Dermis blood vessel endothelial cell (primary cell): Measurements from ENCODE around the gene FAM184A. TPM values are rescaled to one million over a fixed set of nuclear protein-coding genes. Genes with fewer than 3 reads are reported as not detected.
"Not testable (repeated sequence)": the region's sequence is repeated elsewhere in the genome, so short reads cannot be mapped to it uniquely, and the experiment has no call there.

Experiments
- DNase-seq: peaks from one replicate; pipeline ENCODE4 v3.0.0; 2010
- total RNA-seq: library from RNA; depleted of rRNA; stranded (reverse); fragments of >200 nt; gene quantifications from 2 replicates; pipeline ENCODE4 v1.2.3, GENCODE V29; 2014

The FAM184A gene
- total RNA-seq, 1 donor from 2014 or later, result 0.17 TPM

- DNase-seq, result not testable (repeated sequence)
These were observed 19.4 kb upstream of the FAM184A start for GRCh38 chr6:119097815-119098361.

- DNase-seq, result peak; percentile 61
These were observed 18.5 kb upstream of the FAM184A start for GRCh38 chr6:119096721-119097565.

DNA sequence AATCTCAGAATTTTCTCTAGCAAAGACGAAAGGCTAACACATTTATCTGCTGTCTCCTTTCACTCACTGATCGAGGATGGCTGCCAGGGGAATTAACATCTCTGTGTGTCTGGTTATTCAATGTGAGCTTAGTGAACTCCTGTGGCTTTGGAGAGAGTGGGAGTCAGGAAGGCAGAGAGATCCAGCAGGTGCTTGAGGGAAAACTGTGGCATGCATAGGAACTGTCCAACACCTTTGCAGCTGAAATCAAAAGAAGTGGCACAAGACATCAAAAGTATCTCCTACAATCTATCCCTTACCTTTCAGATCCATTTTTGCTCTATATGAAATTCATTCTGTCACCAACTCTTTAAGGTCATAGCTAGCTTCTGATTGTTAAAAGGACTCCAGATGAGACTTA lies 11.8 kb upstream of the FAM184A start:
- peak; percentile 8 for DNase-seq

- DNase-seq, result no peak
These were observed 6.3 kb upstream of the FAM184A start for GRCh38 chr6:119084784-119085183.

- no peak for DNase-seq
These were observed 4.5 kb upstream of the FAM184A start for GRCh38 chr6:119083007-119083406.

DNA sequence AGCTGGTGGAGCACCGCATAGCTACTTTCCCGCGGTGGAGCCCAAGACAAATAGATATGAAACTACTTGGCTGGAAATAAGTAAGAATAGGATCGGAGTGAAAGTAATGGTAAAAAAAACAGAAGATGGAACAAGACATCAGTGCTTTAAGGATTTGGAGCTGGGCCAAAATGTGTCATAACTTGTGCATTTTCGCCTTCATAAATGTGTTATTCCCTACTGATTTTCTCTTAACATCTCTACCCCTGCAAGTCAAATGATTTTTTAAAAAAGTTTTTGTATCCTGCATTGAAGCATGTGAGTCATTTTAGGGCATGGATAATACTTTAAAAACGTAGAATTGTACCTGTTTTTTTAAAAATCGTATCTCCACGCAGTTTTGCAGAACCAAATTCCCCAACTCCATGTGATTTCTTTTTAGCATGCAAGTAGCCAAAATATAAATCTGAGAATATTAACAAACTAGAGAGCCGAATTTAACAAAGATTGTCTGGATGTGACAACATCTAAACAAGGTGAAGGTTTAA lies 882 bp upstream of the FAM184A start:
- peak; percentile 43 for DNase-seq

DNA sequence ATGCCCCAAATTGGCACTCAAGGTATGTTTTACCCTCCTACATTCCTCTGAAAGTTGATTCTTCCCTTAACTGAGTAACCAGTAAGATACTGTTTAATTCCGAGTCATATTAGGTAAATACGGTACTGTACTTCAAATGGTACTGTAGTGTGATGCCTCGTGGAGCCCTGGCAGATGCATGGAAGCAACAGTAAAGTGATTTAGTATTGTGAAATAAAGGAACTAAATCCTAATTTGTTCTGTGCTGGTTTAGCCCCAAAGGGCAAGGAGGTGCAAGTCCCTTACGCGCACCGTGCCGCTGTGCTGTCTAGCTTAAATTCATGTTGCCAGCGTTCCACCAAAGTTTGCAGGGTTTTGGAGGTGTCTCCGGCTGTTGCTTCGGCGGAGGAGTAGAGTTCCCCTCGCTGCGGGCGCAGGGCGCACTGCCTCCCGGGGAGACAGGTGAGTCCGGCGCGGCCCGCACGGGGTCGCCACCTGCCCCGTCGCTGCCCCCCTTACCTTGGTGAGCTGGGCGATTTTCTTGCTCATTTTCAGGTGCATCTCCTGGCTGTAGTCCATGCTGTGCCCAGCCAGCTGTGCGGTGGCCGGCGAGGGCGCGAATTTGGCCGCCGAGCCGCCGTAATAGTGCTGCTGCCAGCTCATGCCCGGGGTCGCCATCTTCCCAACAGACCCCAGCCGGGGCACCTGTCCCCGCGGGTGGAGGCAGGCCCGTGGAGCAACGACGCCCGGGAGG lies 655 bp downstream of the FAM184A start:
- peak; percentile 9 for DNase-seq

DNA sequence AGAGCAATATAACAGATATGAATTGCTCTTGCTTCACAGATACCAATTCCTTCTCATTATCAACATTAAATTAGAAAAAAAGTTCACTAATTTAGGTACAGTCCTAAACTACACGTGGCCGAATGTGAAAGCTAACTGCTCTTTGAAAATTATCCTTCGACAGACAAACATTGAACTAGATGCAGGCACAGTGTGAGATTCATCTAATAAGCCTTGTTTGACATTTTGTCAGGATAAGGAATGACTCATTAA lies 1.1 kb downstream of the FAM184A start:
- DNase-seq, result no peak

GRCh38 chr6:119076576-119077390 lies 1.7 kb downstream of the FAM184A start:
- DNase-seq, result no peak

GRCh38 chr6:119076173-119076572 lies 2.3 kb downstream of the FAM184A start:
- DNase-seq, result no peak

GRCh38 chr6:119075200-119075981 lies 3.1 kb downstream of the FAM184A start:
- DNase-seq, result no peak

DNA sequence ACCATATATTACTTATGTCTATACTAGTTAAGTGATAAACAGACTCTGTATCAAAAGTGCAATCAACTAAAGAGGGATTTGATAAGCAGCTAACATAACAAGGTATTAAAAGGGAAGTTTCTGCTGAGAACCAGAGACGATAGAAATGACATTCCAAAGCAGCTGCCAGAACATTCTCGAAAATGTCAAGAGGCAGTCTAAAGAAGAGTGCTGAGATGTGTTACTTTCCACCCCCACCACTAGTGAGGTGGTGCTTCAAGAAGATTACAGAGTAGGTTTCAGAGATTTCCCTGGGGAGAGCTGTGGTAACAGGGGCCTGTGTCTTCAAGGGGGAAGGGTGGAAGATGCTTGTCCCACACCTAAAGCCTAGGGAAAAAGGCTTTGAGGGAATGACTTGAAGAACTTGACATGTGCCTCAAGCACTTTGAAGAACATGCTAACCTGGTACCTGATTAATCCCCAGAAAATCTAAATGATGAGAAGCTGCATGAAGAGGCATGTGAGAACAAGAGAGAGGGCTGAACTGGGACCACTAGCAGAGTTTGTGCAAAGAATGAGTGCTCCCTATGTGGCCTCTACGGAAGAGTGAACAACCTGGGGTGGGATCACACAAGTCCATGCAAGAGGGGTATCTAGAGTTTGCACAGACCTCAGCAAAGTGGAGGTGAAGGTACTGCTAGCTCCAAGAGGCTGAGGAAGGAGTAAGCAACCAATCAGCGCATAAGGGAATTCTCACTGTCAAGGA lies 5.0 kb downstream of the FAM184A start:
- no peak for DNase-seq

- DNase-seq, result no peak
These were observed 6.9 kb downstream of the FAM184A start for GRCh38 chr6:119071576-119071975.

DNA sequence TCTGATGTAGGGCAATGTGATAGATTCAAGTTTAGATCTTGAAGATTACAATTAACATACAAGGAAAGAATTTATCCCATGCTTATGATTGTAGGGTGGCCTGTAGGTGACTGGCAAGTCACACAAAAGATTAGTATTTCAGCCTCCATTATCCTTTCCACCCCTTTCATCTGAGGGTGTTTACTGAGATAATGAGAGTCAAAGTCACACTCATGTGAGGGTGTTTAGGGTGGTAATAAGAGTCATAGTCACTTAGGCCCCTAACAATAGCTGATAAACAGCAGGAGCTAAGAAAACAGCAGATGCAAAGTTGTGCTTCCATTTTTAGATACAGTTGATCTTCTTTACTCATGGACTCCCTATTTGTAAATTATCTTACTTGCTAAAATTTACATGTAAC lies 11.4 kb downstream of the FAM184A start:
- DNase-seq, result no peak

- no peak for DNase-seq
These were observed 11.9 kb downstream of the FAM184A start for GRCh38 chr6:119066517-119066916.

DNA sequence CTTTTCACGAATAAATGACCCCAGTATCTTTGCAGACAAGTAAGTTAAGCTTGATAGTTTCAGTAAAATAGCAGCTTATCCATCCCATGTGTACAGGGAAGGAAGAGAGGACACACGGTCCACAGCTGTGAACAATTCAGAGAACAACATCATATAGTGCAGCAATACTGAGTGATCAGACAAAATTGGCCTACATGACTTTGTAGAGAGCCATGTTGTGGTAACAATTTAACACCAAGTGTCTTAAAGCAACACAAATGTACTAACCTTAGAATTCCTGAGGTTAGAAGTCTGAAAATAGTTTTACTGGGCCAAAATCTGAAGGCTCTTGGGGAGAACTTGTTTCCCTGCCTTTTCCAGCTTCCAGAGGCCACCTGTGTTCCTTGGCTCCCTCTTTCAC lies 12.5 kb downstream of the FAM184A start:
- no peak for DNase-seq

DNA sequence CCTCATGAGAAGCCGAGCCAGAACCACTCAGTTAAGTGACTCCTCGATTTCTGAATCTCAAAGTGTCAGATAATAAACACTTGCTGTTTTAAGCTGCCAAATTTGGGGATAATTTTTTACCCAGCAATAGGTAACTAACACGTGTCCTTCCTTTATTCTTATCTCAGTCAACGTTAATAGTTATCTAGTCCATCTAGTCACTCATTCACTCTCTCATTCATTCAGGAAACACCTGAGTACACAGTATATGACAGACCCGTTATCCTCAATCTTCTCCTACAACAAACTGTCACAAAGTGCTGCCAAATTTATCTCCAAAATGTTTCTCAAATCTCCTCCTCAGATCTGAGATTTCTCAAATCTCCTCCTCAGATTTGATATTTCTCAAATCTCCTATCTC lies 13.1 kb downstream of the FAM184A start:
- DNase-seq, result no peak

DNA sequence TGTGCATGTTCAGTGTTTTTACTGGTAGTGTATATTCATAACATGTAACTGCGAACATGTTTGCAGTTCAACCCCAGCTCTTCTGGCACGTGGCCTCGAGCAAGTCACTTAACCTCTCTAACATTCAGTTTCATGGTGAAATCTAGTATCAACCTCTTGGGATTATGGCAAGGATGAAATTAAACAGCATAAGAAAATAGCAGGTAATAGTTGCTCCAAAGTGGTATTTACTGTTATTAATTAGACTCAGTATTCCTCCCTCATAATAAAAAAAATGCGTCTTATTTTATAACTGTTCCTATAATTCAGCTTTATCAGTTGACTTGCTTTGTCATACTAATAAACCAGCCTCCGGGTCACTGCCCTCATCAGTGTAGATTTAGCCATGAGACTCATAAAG lies 15.0 kb downstream of the FAM184A start:
- no peak for DNase-seq

GRCh38 chr6:119061215-119061614 lies 17.2 kb downstream of the FAM184A start:
- DNase-seq, result no peak

DNA sequence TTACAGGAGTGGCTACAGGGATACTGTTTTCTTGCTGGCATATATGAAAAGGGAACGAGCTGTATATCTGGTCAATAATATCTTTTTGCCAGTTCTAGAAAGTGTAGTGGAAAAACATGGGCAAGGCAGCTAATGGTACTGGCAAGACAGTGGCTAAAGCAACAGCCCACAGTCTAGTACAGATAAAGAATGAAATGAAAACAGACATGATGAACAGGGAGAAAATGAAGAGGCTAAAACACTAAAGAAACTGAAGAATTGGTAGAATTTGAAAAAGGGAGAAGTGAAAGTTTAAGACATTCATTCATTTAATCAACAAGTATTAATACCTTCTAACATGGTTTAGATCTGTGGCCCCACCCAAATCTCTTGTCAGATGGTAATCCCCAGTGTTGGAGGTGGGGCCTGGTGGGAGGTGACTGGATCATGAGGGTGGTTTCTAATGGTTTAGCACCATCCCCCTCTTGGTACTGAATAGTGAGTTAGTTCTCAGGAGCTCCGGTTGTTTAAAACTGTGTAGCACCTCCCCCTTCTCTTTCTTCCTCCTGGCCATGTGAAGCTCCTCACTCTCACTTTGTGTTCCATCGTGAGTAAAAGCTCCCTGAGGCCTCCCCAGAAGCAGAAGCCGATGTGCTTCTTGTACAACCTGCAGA lies 18.1 kb downstream of the FAM184A start:
- no peak for DNase-seq

- no peak for DNase-seq
These were observed 23.4 kb downstream of the FAM184A start for GRCh38 chr6:119055069-119055468.
